Measurements from ENCODE around the gene PEX3. TPM values are rescaled to one million over a fixed set of nuclear protein-coding genes. Genes with fewer than 3 reads are reported as not detected.
"Not testable (repeated sequence)": the region's sequence is repeated elsewhere in the genome, so short reads cannot be mapped to it uniquely, and the experiment has no call there.

Gene PEX3
- total RNA-seq, 1 donor from 2014 or later, result 15.1 TPM

GRCh38 chr6:143468026-143468425, 17.4 kb downstream of the PEX3 start:
- TF ChIP-seq CTCF (IDR thresholded peaks at IDR 0.05; ENCODE audit: unreplicated experiment), result no peak
- no peak for DNase-seq (ENCODE audit: low spot score, unreplicated experiment)
- no peaks in the 10 kb centered on the region for H3K9me3 Mint-ChIP-seq (ENCODE audit: low read depth)
- no peaks in the 10 kb centered on the region for H3K27me3 Mint-ChIP-seq
- H3K36me3 Mint-ChIP-seq (ENCODE audit: insufficient read depth), result peaks cover 5% of the 10 kb centered on the region
- no peak overlapping the region for H3K27ac Mint-ChIP-seq
- no peaks in the 10 kb centered on the region for H3K4me1 Mint-ChIP-seq (ENCODE audit: low read depth)
- H3K4me3 Mint-ChIP-seq (ENCODE audit: low read depth), result no peak overlapping the region

- DNase-seq (ENCODE audit: low spot score, unreplicated experiment), result not testable (repeated sequence)
Measured at GRCh38 chr6:143468823-143469222, 18.2 kb downstream of the PEX3 start.

GRCh38 chr6:143471822-143472221, 21.2 kb downstream of the PEX3 start:
- no peak for TF ChIP-seq CTCF (IDR thresholded peaks at IDR 0.05; ENCODE audit: unreplicated experiment)
- no peak overlapping the region for H3K27ac Mint-ChIP-seq
- no peaks in the 10 kb centered on the region for H3K27me3 Mint-ChIP-seq
- H3K9me3 Mint-ChIP-seq (ENCODE audit: low read depth), result no peaks in the 10 kb centered on the region
- DNase-seq (ENCODE audit: low spot score, unreplicated experiment), result no peak
- H3K36me3 Mint-ChIP-seq (ENCODE audit: insufficient read depth), result peaks cover 22% of the 10 kb centered on the region
- H3K4me1 Mint-ChIP-seq (ENCODE audit: low read depth), result peaks cover 2% of the 10 kb centered on the region
- no peak overlapping the region for H3K4me3 Mint-ChIP-seq (ENCODE audit: low read depth)

More at GRCh38 chr6:143468823-143469222, 18.2 kb downstream of the PEX3 start:
- not testable (repeated sequence) for H3K9me3 Mint-ChIP-seq (ENCODE audit: low read depth); H3K27ac Mint-ChIP-seq; H3K27me3 Mint-ChIP-seq; H3K4me1 Mint-ChIP-seq (ENCODE audit: low read depth); H3K36me3 Mint-ChIP-seq (ENCODE audit: insufficient read depth); H3K4me3 Mint-ChIP-seq (ENCODE audit: low read depth)

GRCh38 chr6:143476545-143476944, 25.9 kb downstream of the PEX3 start:
- no peak for TF ChIP-seq CTCF (IDR thresholded peaks at IDR 0.05; ENCODE audit: unreplicated experiment)
- H3K27ac Mint-ChIP-seq, result no peak overlapping the region
- no peak overlapping the region for H3K4me3 Mint-ChIP-seq (ENCODE audit: low read depth)
- H3K36me3 Mint-ChIP-seq (ENCODE audit: insufficient read depth), result peaks cover 22% of the 10 kb centered on the region
- DNase-seq (ENCODE audit: low spot score, unreplicated experiment), result no peak
- no peaks in the 10 kb centered on the region for H3K27me3 Mint-ChIP-seq
- H3K9me3 Mint-ChIP-seq (ENCODE audit: low read depth), result no peaks in the 10 kb centered on the region
- peaks cover 4% of the 10 kb centered on the region for H3K4me1 Mint-ChIP-seq (ENCODE audit: low read depth)

GRCh38 chr6:143478479-143479062, 28.0 kb downstream of the PEX3 start:
- H3K9me3 Mint-ChIP-seq (ENCODE audit: low read depth), result no peaks in the 10 kb centered on the region
- DNase-seq (ENCODE audit: low spot score, unreplicated experiment), result no peak
- H3K27me3 Mint-ChIP-seq, result no peaks in the 10 kb centered on the region
- no peak overlapping the region for H3K27ac Mint-ChIP-seq
- no peak overlapping the region for H3K4me3 Mint-ChIP-seq (ENCODE audit: low read depth)
- no peak for TF ChIP-seq CTCF (IDR thresholded peaks at IDR 0.05; ENCODE audit: unreplicated experiment)
- peaks cover 6% of the 10 kb centered on the region for H3K4me1 Mint-ChIP-seq (ENCODE audit: low read depth)
- peaks cover 17% of the 10 kb centered on the region for H3K36me3 Mint-ChIP-seq (ENCODE audit: insufficient read depth)

- no peak overlapping the region for H3K4me3 Mint-ChIP-seq (ENCODE audit: low read depth)
- TF ChIP-seq CTCF (IDR thresholded peaks at IDR 0.05; ENCODE audit: unreplicated experiment), result no peak
- peaks cover 2% of the 10 kb centered on the region for H3K4me1 Mint-ChIP-seq (ENCODE audit: low read depth)
- no peak overlapping the region for H3K27ac Mint-ChIP-seq
- no peaks in the 10 kb centered on the region for H3K27me3 Mint-ChIP-seq
- no peak for DNase-seq (ENCODE audit: low spot score, unreplicated experiment)
- H3K36me3 Mint-ChIP-seq (ENCODE audit: insufficient read depth), result peaks cover 1% of the 10 kb centered on the region
- H3K9me3 Mint-ChIP-seq (ENCODE audit: low read depth), result no peaks in the 10 kb centered on the region
Measured at GRCh38 chr6:143482593-143482992, 32.0 kb downstream of the PEX3 start.
